H9 (cell line): ENCODE results near the gene GRIA2. TPM values are rescaled to one million over a fixed set of nuclear protein-coding genes. Genes with fewer than 3 reads are reported as not detected.

Experiments
- DNase-seq: peaks from one replicate; pipeline ENCODE4 v3.0.0-alpha.2; 2017
- H2AFZ ChIP-seq: one replicate; pipeline ENCODE4 v1.6.1; 2013; ENCODE audit warnings: mild to moderate bottlenecking, low read length, control low read depth, moderate library complexity
- H2AK5ac ChIP-seq: 2 replicates; pipeline ENCODE4 v1.6.1; 2013; ENCODE audit warnings: low read length, control low read depth, mixed read lengths; ENCODE audit not compliant: insufficient read length
- H2BK120ac ChIP-seq: one replicate; pipeline ENCODE4 v1.6.1; 2013; ENCODE audit warnings: low read depth, mild to moderate bottlenecking, low read length, control low read depth, inconsistent platforms; ENCODE audit not compliant: poor library complexity, severe bottlenecking
- H2BK12ac ChIP-seq: 2 replicates; pipeline ENCODE4 v1.6.1; 2013; ENCODE audit warnings: low read length, control low read depth, mixed read lengths, low read depth; ENCODE audit not compliant: insufficient read length
- H2BK15ac ChIP-seq: 2 replicates; pipeline ENCODE4 v1.6.1; 2013; ENCODE audit warnings: low read depth, low read length, control low read depth
- H2BK20ac ChIP-seq: one replicate; pipeline ENCODE4 v1.6.1; 2013; ENCODE audit warnings: low read depth, mild to moderate bottlenecking, low read length, control low read depth, inconsistent platforms; ENCODE audit not compliant: poor library complexity, severe bottlenecking
- H2BK5ac ChIP-seq: 2 replicates; pipeline ENCODE4 v1.6.1; 2013; ENCODE audit warnings: low read length, control low read depth, mixed read lengths; ENCODE audit not compliant: insufficient read length
- H3K14ac ChIP-seq: 2 replicates; pipeline ENCODE4 v1.6.1; 2013; ENCODE audit warnings: low read length, control low read depth; ENCODE audit not compliant: insufficient read depth
- H3K18ac ChIP-seq: 2 replicates; pipeline ENCODE4 v1.6.1; 2013; ENCODE audit warnings: low read depth, mild to moderate bottlenecking, mixed read lengths, low read length, control low read depth; ENCODE audit not compliant: insufficient read length
- H3K23ac ChIP-seq: 2 replicates; pipeline ENCODE4 v1.6.1; 2013; ENCODE audit warnings: low read length, control low read depth, mixed read lengths, low read depth; ENCODE audit not compliant: insufficient read length
- H3K23me2 ChIP-seq: 2 replicates; pipeline ENCODE4 v1.6.1; 2013; ENCODE audit warnings: low read depth, mild to moderate bottlenecking, mixed read lengths, low read length, control low read depth; ENCODE audit not compliant: insufficient read length, poor library complexity, severe bottlenecking
- H3K27ac ChIP-seq: 2 replicates; pipeline ENCODE4 v1.5.1; 2013; ENCODE audit warnings: low read length, control low read depth, mixed read lengths, low read depth; ENCODE audit not compliant: insufficient read length
- H3K27me3 ChIP-seq: 2 replicates; pipeline ENCODE4 v1.6.1; 2013; ENCODE audit warnings: low read length, control low read depth, inconsistent platforms; ENCODE audit not compliant: insufficient read depth
- H3K4ac ChIP-seq: 2 replicates; pipeline ENCODE4 v1.6.1; 2013; ENCODE audit warnings: low read depth, mild to moderate bottlenecking, control low read depth, inconsistent platforms, low read length, moderate library complexity
- H3K4me1 ChIP-seq: 2 replicates; pipeline ENCODE4 v1.6.1; 2013; ENCODE audit warnings: low read length, control low read depth, inconsistent platforms; ENCODE audit not compliant: insufficient read depth
- H3K4me2 ChIP-seq: 2 replicates; pipeline ENCODE4 v1.6.1; 2013; ENCODE audit warnings: low read length, control low read depth, mixed read lengths; ENCODE audit not compliant: insufficient read length, insufficient read depth
- H3K56ac ChIP-seq: 2 replicates; pipeline ENCODE4 v1.6.1; 2013; ENCODE audit warnings: low read depth, mild to moderate bottlenecking, mixed read lengths, low read length, control low read depth; ENCODE audit not compliant: insufficient read length
- H3K79me1 ChIP-seq: 2 replicates; pipeline ENCODE4 v1.6.1; 2013; ENCODE audit warnings: low read depth, mild to moderate bottlenecking, moderate library complexity, low read length, control low read depth, inconsistent platforms; ENCODE audit not compliant: insufficient read depth, poor library complexity, severe bottlenecking
- H3K79me2 ChIP-seq: 2 replicates; pipeline ENCODE4 v1.6.1; 2013; ENCODE audit warnings: low read length, control low read depth, inconsistent platforms; ENCODE audit not compliant: insufficient read depth
- H3K9ac ChIP-seq: 2 replicates; pipeline ENCODE4 v1.6.1; 2013; ENCODE audit warnings: low read length, control low read depth, mixed read lengths; ENCODE audit not compliant: insufficient read length; ENCODE audit errors: extremely low read depth
- H3K9me3 ChIP-seq: one replicate; pipeline ENCODE4 v1.6.1; 2013; ENCODE audit warnings: low read depth, low read length, inconsistent platforms; ENCODE audit not compliant: control insufficient read depth
- H3T11ph ChIP-seq: one replicate; pipeline ENCODE4 v1.6.1; 2013; ENCODE audit warnings: mild to moderate bottlenecking, low read length, control low read depth, inconsistent platforms
- H4K20me1 ChIP-seq: one replicate; pipeline ENCODE4 v1.6.1; 2013; ENCODE audit not compliant: control insufficient read depth, insufficient read length, insufficient read depth
- H4K5ac ChIP-seq: 2 replicates; pipeline ENCODE4 v1.6.1; 2013; ENCODE audit warnings: low read depth, mild to moderate bottlenecking, mixed read lengths, low read length, control low read depth; ENCODE audit not compliant: insufficient read length
- H4K8ac ChIP-seq: replicated peaks from 2 replicates; pipeline ENCODE4 v1.6.1; 2013; ENCODE audit warnings: low read length, control low read depth, mixed read lengths, low read depth; ENCODE audit not compliant: insufficient read length
- H4K91ac ChIP-seq: 2 replicates; pipeline ENCODE4 v1.6.1; 2013; ENCODE audit warnings: low read depth, mild to moderate bottlenecking, moderate library complexity, mixed read lengths, low read length, control low read depth; ENCODE audit not compliant: insufficient read length
- H3K27ac Mint-ChIP-seq, 3 experiments: 2 replicates in 2 of 3; 3 replicates in 1 of 3; pipeline ENCODE4 v1.8.0; 2020 to 2021; ENCODE audit warnings: mixed read lengths in 3 of 3, mild to moderate bottlenecking in 1 of 3, moderate library complexity in 1 of 3
- H3K27me3 Mint-ChIP-seq: 2 replicates; pipeline ENCODE4 v1.8.0; 2021; ENCODE audit warnings: low read depth, mild to moderate bottlenecking, moderate library complexity, mixed read lengths
- H3K36me3 Mint-ChIP-seq, 3 experiments: 2 replicates in 2 of 3; 3 replicates in 1 of 3; pipeline ENCODE4 v1.8.0; 2020 to 2021; ENCODE audit warnings: low read depth in 3 of 3, mixed read lengths in 3 of 3; ENCODE audit not compliant: insufficient read depth in 1 of 3
- H3K4me1 Mint-ChIP-seq, 2 experiments: 2 replicates each; pipeline ENCODE4 v1.8.0; 2020; ENCODE audit warnings: mixed read lengths in 2 of 2
- H3K4me3 Mint-ChIP-seq, 2 experiments: 2 replicates in 1 of 2; 3 replicates in 1 of 2; pipeline ENCODE4 v1.8.0; 2020 to 2021; ENCODE audit warnings: mild to moderate bottlenecking in 2 of 2, mixed read lengths in 2 of 2, moderate library complexity in 1 of 2
- H3K9me3 Mint-ChIP-seq, 2 experiments: 2 replicates in 1 of 2; 3 replicates in 1 of 2; pipeline ENCODE4 v1.8.0; 2020; ENCODE audit warnings: mild to moderate bottlenecking in 2 of 2, mixed read lengths in 2 of 2, moderate library complexity in 1 of 2
- WGBS: extraction: QIAGEN DNeasy Blood & Tissue Kit; methylation state at CpG from one replicate; pipeline ENCODE4 v1.1.7; 2013; ENCODE audit warnings: missing lambda C conversion rate, low lambda C conversion rate, mixed read lengths; ENCODE audit not compliant: insufficient read length; ENCODE audit errors: extremely low coverage; 5-methylcytosine and 5-hydroxymethylcytosine counted together
- total RNA-seq: library from RNA; stranded (reverse); gene quantifications from 2 replicates; pipeline ENCODE4 v1.2.1, GENCODE V29; 2021
- TF ChIP-seq, protein P1 (sequence below): fragments of 200-600 bp; sonication (generic); conservative IDR thresholded peaks from 3 replicates; pipeline ENCODE4 v1.8.0; 2021; ENCODE audit warnings: antibody characterized with exemption, mild to moderate bottlenecking

Gene GRIA2
- total RNA-seq, 1 experiment from 2014 or later = not detected

DNA sequence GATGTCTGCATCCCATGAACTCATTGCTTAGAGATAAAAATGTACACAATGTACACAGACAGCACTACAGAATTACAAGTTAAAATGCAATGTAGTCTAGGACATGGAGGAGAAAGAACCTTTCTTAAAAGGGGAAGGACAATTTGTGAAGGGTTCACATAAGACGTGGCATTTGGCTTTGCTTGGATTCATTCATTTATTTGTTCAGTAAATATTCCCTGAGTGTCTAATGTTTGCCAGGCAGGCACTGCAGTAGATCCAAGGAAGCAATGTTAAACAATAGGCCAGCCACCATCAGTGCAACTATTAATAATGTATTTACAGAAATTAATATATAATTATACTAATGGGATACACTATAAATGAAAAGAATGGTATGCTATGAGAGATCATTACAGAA, 94.4 kb downstream of the GRIA2 start:
- Histone ChIP-seq H3K4me2 (no peak overlapping the region), H2BK5ac (no peak overlapping the region), H3K23me2 (no peaks in the 10 kb centered on the region), H3K18ac (no peak overlapping the region), H2AK5ac (no peak overlapping the region), H3K27ac (no peak overlapping the region), H4K5ac (no peak overlapping the region), H2BK12ac (no peak overlapping the region), H2BK120ac (no peak overlapping the region), H3K56ac (no peak overlapping the region), H3K27me3 (no peaks in the 10 kb centered on the region), H3K14ac (no peak overlapping the region), H3K79me2 (no peaks in the 10 kb centered on the region), H4K8ac (no peak overlapping the region), H4K91ac (no peak overlapping the region), H2BK20ac (no peak overlapping the region), H3K9ac (no peak overlapping the region), H3K9me3 (no peaks in the 10 kb centered on the region), H3T11ph (no peak overlapping the region), H4K20me1 (no peaks in the 10 kb centered on the region), H2BK15ac (no peak overlapping the region), H3K4ac (no peak overlapping the region), H2AFZ (no peak overlapping the region), H3K23ac (no peak overlapping the region), H3K79me1 (no peaks in the 10 kb centered on the region), H3K4me1 (no peaks in the 10 kb centered on the region)
- Mint-ChIP-seq H3K36me3 (no peaks in the 10 kb centered on the region), H3K27ac (no peak overlapping the region), H3K4me3 (no peak overlapping the region), H3K4me1 (no peaks in the 10 kb centered on the region), H3K9me3 (no peaks in the 10 kb centered on the region), H3K27me3 (no peaks in the 10 kb centered on the region; the same call in 1 of the 2 replicates)
- no peak for DNase-seq
- TF ChIP-seq, protein P1, sequence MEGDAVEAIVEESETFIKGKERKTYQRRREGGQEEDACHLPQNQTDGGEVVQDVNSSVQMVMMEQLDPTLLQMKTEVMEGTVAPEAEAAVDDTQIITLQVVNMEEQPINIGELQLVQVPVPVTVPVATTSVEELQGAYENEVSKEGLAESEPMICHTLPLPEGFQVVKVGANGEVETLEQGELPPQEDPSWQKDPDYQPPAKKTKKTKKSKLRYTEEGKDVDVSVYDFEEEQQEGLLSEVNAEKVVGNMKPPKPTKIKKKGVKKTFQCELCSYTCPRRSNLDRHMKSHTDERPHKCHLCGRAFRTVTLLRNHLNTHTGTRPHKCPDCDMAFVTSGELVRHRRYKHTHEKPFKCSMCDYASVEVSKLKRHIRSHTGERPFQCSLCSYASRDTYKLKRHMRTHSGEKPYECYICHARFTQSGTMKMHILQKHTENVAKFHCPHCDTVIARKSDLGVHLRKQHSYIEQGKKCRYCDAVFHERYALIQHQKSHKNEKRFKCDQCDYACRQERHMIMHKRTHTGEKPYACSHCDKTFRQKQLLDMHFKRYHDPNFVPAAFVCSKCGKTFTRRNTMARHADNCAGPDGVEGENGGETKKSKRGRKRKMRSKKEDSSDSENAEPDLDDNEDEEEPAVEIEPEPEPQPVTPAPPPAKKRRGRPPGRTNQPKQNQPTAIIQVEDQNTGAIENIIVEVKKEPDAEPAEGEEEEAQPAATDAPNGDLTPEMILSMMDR = no peak
- no CpG with 5 or more reads among the region's 1 CpG for WGBS
